ENCODE measurements around the gene CFHR4.

DNA sequence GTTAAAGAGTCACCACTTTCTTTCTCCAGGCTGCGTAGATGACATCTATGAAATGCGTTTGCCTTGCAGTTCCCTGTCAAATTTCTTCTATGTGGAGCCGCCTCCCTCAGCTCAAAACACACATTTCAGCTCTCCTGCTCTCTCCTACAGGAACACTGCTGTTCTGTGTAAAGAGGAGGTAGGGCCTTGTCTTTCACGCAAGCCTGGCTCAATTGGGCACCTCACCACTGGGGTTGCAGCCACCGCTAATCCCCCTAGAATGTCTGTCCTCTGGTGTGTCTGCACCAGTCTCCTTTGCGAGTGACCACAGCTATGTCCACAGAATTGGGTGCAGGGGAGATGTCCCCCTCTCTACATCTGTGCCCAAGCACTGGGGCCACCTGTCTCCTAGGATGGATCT lies 31.8 kb upstream of the CFHR4 start:
- TF ChIP-seq CTCF (conservative IDR thresholded peaks at IDR 0.05; ENCODE audit: low read depth, low read length) = no peak
- no peak for TF ChIP-seq EZH2 (IDR thresholded peaks at IDR 0.05; ENCODE audit: borderline replicate concordance, low read depth, low read length, poor library complexity, severe bottlenecking)

All from A673 (cell line).